PC-3 (cell line): ENCODE results near the gene SRSF7. TPM values are rescaled to one million over a fixed set of nuclear protein-coding genes. Genes with fewer than 3 reads are reported as not detected.
A peak's percentile ranks its signal among the peaks of the same experiment; 100 is the strongest.

Experiments used
- ATAC-seq: fragments of 200-7000 bp; cut with Tn5 transposase; 2 replicates; pipeline ENCODE4 v1.9.1; 2020; ENCODE audit warnings: mild to moderate bottlenecking, moderate library complexity
- BruUV-seq: library from RNA; stranded (reverse); fragments of 400-500 nt; replicated peaks from 2 replicates; lab custom pipeline; 2021; lab: Mats Ljungman, UMichigan
- CTCF ChIA-PET: fragments of 300-600 bp; sonication (Branson Sonifier 250); formaldehyde crosslinking; loops from one replicate; lab custom pipeline; 2022; ENCODE audit warnings: antibody characterized with exemption; lab: Charles Lee
- POLR2A ChIA-PET: fragments of 300-600 bp; sonication (Branson Sonifier 250); formaldehyde crosslinking; loops from one replicate; lab custom pipeline; 2022; ENCODE audit warnings: antibody characterized with exemption; ENCODE audit not compliant: unreplicated experiment; lab: Charles Lee
- DNase-seq: peaks from one replicate; pipeline ENCODE4 v3.0.0-alpha.2; 2015
- H2AFZ ChIP-seq: fragments of 300-600 bp; sonication (generic); 2 replicates; pipeline ENCODE4 v1.6.0; 2016; ENCODE audit warnings: antibody characterized with exemption, low read length
- H3F3A ChIP-seq: fragments of 300-600 bp; sonication (generic); one replicate; pipeline ENCODE4 v1.6.0; 2017; ENCODE audit warnings: antibody characterized with exemption, low read length, control low read depth, mild to moderate bottlenecking; ENCODE audit not compliant: unreplicated experiment
- H3K27ac ChIP-seq: fragments of 300-600 bp; sonication (generic); 2 replicates; pipeline ENCODE4 v1.5.1; 2016; ENCODE audit warnings: mild to moderate bottlenecking, low read length
- H3K27me3 ChIP-seq: fragments of 300-600 bp; sonication (generic); 2 replicates; pipeline ENCODE4 v1.6.1; 2016; ENCODE audit warnings: low read length, mixed read lengths
- H3K36me3 ChIP-seq: fragments of 300-600 bp; sonication (generic); 2 replicates; pipeline ENCODE4 v1.6.1; 2016; ENCODE audit warnings: low read depth, mixed run types, low read length, mixed read lengths
- H3K4me1 ChIP-seq: fragments of 300-600 bp; sonication (generic); 2 replicates; pipeline ENCODE4 v1.5.1; 2016; ENCODE audit warnings: low read length; ENCODE audit not compliant: insufficient read depth
- H3K4me2 ChIP-seq: fragments of 300-600 bp; sonication (generic); 2 replicates; pipeline ENCODE4 v1.6.0; 2016; ENCODE audit warnings: low read length
- H3K4me3 ChIP-seq: fragments of 300-600 bp; sonication (generic); 2 replicates; pipeline ENCODE4 v1.5.1; 2016; ENCODE audit warnings: mild to moderate bottlenecking, low read length, mixed read lengths
- H3K79me2 ChIP-seq: fragments of 300-600 bp; sonication (generic); 2 replicates; pipeline ENCODE4 v1.6.1; 2017; ENCODE audit warnings: low read length, mixed read lengths
- H3K9ac ChIP-seq: fragments of 300-600 bp; sonication (generic); 2 replicates; pipeline ENCODE4 v1.6.0; 2016; ENCODE audit warnings: mild to moderate bottlenecking, low read length
- H3K9me2 ChIP-seq: fragments of 300-600 bp; sonication (generic); replicated peaks from 2 replicates; pipeline ENCODE4 v1.6.1; 2016; ENCODE audit warnings: mixed run types, low read length, mixed read lengths
- H3K9me3 ChIP-seq: fragments of 300-600 bp; sonication (generic); 2 replicates; pipeline ENCODE4 v1.6.1; 2016; ENCODE audit warnings: low read length, mixed read lengths
- H4K20me1 ChIP-seq: fragments of 300-600 bp; sonication (generic); 2 replicates; pipeline ENCODE4 v1.6.1; 2016; ENCODE audit warnings: low read length, mixed read lengths
- CTCF ChIP-seq: fragments of 300-600 bp; sonication (generic); conservative IDR thresholded peaks from 2 replicates; pipeline ENCODE4 v1.5.1; 2017; ENCODE audit warnings: antibody characterized with exemption, low read depth, mild to moderate bottlenecking, low read length
- EZH2 ChIP-seq: fragments of 300-600 bp; sonication (generic); IDR thresholded peaks from one replicate; pipeline ENCODE4 v1.6.1; 2017; ENCODE audit warnings: antibody characterized with exemption, mild to moderate bottlenecking, low read length; ENCODE audit not compliant: unreplicated experiment
- EZH2phosphoT487 ChIP-seq: fragments of 300-600 bp; sonication (generic); IDR thresholded peaks from 2 replicates; pipeline ENCODE4 v1.6.1; 2018; ENCODE audit warnings: mild to moderate bottlenecking, antibody characterized with exemption, low read length, borderline replicate concordance
- intact Hi-C: fragments of 100-400 bp; cut with micrococcal nuclease; formaldehyde crosslinking; loops from 2 replicates; pipeline ENCODE4 v1.9.0; 2023
- total RNA-seq: library from RNA; depleted of rRNA; stranded (reverse); fragments of >200 nt; gene quantifications from 2 replicates; pipeline ENCODE4 v1.2.3, GENCODE V29; 2014

The SRSF7 gene
- total RNA-seq, 1 experiment from 2014 or later = 160 TPM

- H3K36me3 ChIP-seq = no peaks in the 10 kb centered on the region
- no peaks in the 10 kb centered on the region for H4K20me1 ChIP-seq
- H3K9me2 ChIP-seq = no peaks in the 10 kb centered on the region
- ATAC-seq (peak; percentile 89), DNase-seq (peak; percentile 95)
- peaks cover 27% of the 10 kb centered on the region for H3K4me1 ChIP-seq
- intact Hi-C loops = loop anchor here (1.0 to 10.0 kb wide), 3 partner anchors 29 to 403 kb away; partner anchors contain the start of gene GALM
- H3K4me2 ChIP-seq = peak overlapping the region; percentile 2; the same call in 1 of the 2 replicates
- CTCF ChIA-PET = no interaction called here
- no peaks in the 10 kb centered on the region for H3K27me3 ChIP-seq
- POLR2A ChIA-PET = interaction anchor here (0.5 kb wide), 1 partner anchor 166 kb away, joined by 4 read pairs; no protein-coding TSS in a partner anchor
- H3K9me3 ChIP-seq = no peaks in the 10 kb centered on the region
- no peaks in the 10 kb centered on the region for H3F3A ChIP-seq
- no peak overlapping the region for H2AFZ ChIP-seq
- peak overlapping the region; percentile 38 for H3K27ac ChIP-seq
- TF ChIP-seq CTCF = no peak
- TF ChIP-seq EZH2 = no peak
- no peak for TF ChIP-seq EZH2phosphoT487
- no peak overlapping the region for H3K9ac ChIP-seq
- H3K79me2 ChIP-seq = no peaks in the 10 kb centered on the region
- no peak overlapping the region for H3K4me3 ChIP-seq
- BruUV-seq = no TSS peak
Observed at GRCh38 chr2:38720613-38721241, 30.4 kb downstream of the SRSF7 start.

GRCh38 chr2:38719706-38720105, 31.5 kb downstream of the SRSF7 start:
- Histone ChIP-seq H3K79me2 (no peaks in the 10 kb centered on the region), H2AFZ (no peak overlapping the region), H4K20me1 (no peaks in the 10 kb centered on the region), H3K4me2 (no peak overlapping the region), H3K4me1 (peaks cover 27% of the 10 kb centered on the region), H3K36me3 (no peaks in the 10 kb centered on the region), H3K4me3 (no peak overlapping the region), H3F3A (no peaks in the 10 kb centered on the region), H3K9me2 (no peaks in the 10 kb centered on the region), H3K9ac (no peak overlapping the region), H3K27me3 (no peaks in the 10 kb centered on the region), H3K27ac (no peak overlapping the region), H3K9me3 (no peaks in the 10 kb centered on the region)
- BruUV-seq = no TSS peak
- intact Hi-C loops = loop anchor here (1.0 to 10.0 kb wide), 3 partner anchors 28 to 402 kb away; partner anchors contain the start of gene GALM
- POLR2A ChIA-PET = no interaction called here
- no peak for DNase-seq
- no peak for TF ChIP-seq CTCF
- no peak for TF ChIP-seq EZH2
- TF ChIP-seq EZH2phosphoT487 = no peak
- no peak for ATAC-seq
- CTCF ChIA-PET = no interaction called here

GRCh38 chr2:38718601-38719000, 32.6 kb downstream of the SRSF7 start:
- H3K27ac ChIP-seq = no peak overlapping the region
- H3K9me3 ChIP-seq = no peaks in the 10 kb centered on the region
- ChIA-PET CTCF (no interaction called here), POLR2A (interaction anchor here (0.6 kb wide), 1 partner anchor 33 kb away, joined by 8 read pairs; the partner anchor contains the start of gene SRSF7)
- H3K79me2 ChIP-seq = no peaks in the 10 kb centered on the region
- intact Hi-C loops = no loop called here
- peaks cover 27% of the 10 kb centered on the region for H3K4me1 ChIP-seq
- ATAC-seq (no peak), DNase-seq (no peak)
- no peaks in the 10 kb centered on the region for H3F3A ChIP-seq
- no peaks in the 10 kb centered on the region for H4K20me1 ChIP-seq
- H2AFZ ChIP-seq = no peak overlapping the region
- H3K9ac ChIP-seq = no peak overlapping the region
- H3K9me2 ChIP-seq = no peaks in the 10 kb centered on the region
- no peaks in the 10 kb centered on the region for H3K27me3 ChIP-seq
- H3K4me3 ChIP-seq = no peak overlapping the region
- no TSS peak for BruUV-seq
- H3K36me3 ChIP-seq = no peaks in the 10 kb centered on the region
- no peak overlapping the region for H3K4me2 ChIP-seq
- TF ChIP-seq EZH2phosphoT487 = no peak
- TF ChIP-seq EZH2 = no peak
- no peak for TF ChIP-seq CTCF
